Activated naive CD4-positive, alpha-beta T cell treated with Interleukin-2 at 50 U/mL for 16 hours (primary cell): ENCODE measurements around the gene TRUB2.

Experiments
- DNase-seq: peaks from one replicate; pipeline ENCODE4 v3.0.0-alpha.2; 2020

Gene TRUB2

DNA sequence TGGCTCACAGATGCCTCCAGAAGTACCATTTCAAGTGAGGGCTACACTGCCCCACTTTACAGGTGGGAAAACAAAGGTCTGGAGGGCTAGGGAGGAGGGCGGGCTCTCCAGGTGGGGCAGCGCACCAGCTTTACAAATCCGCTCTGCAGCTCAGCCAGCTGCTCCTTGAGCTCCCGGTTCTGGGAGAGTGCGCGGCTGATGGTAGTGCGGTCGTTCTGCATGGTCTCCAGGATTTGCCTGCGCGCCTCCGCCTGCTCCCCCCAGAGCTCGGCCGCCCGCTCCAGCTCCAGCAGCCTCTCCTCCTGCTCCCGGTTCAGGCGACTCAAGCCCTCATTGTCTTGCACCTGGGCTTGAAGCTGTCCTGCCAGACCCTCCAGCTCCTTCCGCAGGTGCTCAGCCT, 61.9 kb downstream of the TRUB2 start:
- no peak for DNase-seq

GRCh38 chr9:128259156-128259555, 63.1 kb downstream of the TRUB2 start:
- DNase-seq, result no peak

- no peak for DNase-seq
Observed at GRCh38 chr9:128258326-128258725, 63.9 kb downstream of the TRUB2 start.

- no peak for DNase-seq
Observed at GRCh38 chr9:128257907-128258306, 64.3 kb downstream of the TRUB2 start.

- no peak for DNase-seq
Observed at GRCh38 chr9:128257086-128257825, 65.0 kb downstream of the TRUB2 start.
